HepG2 (cell line): ENCODE results near the gene FAM81B. TPM values are rescaled to one million over a fixed set of nuclear protein-coding genes. Genes with fewer than 3 reads are reported as not detected.

Experiments used
- ATAC-seq: fragments of 200-7000 bp; cut with Tn5 transposase; 3 replicates; pipeline ENCODE4 v1.9.1; 2020; ENCODE audit warnings: mild to moderate bottlenecking, moderate library complexity
- BruUV-seq: library from RNA; stranded (reverse); fragments of 400-500 nt; replicated peaks from 2 replicates; lab custom pipeline; 2021; lab: Mats Ljungman, UMichigan
- CTCF ChIA-PET: fragments of 300-600 bp; formaldehyde crosslinking; extraction: SDS; loops from one replicate; lab custom pipeline; 2021; ENCODE audit warnings: low total read pairs, inconsistent platforms, low intra/inter-chr PET ratio; lab: Yijun Ruan, JAX
- POLR2A ChIA-PET: fragments of 350-600 bp; sonication (Branson Sonifier 250); formaldehyde crosslinking; loops from one replicate; lab custom pipeline; 2020; ENCODE audit warnings: antibody characterized with exemption, inconsistent platforms; lab: Yijun Ruan, JAX
- DNase-seq: peaks from one replicate; pipeline ENCODE4 v3.0.0-alpha.2; 2015; ENCODE audit warnings: low spot score
- FAIRE-seq: peaks from 3 replicates; lab custom pipeline; 2011; peaks lifted over from hg19 to GRCh38; lab: Jason Lieb, UNC
- H2AFZ ChIP-seq: one replicate; pipeline ENCODE4 v1.6.1; 2011; ENCODE audit warnings: low read length, inconsistent platforms
- H3K27ac ChIP-seq: fragments of 300-600 bp; 3 replicates; pipeline ENCODE4 v1.8.0; 2011; ENCODE audit warnings: mixed run types, mild to moderate bottlenecking, mixed read lengths, low read length, inconsistent platforms; ENCODE audit not compliant: insufficient read depth; ENCODE audit errors: extremely low read length
- H3K27me3 ChIP-seq, 2 experiments: fragments of 200-600 bp in 1 of 2; 2 replicates in 1 of 2; 3 replicates in 1 of 2; pipeline versions ENCODE4 v1.6.0 to v1.8.0; 2011; ENCODE audit warnings: low read length in 2 of 2, mild to moderate bottlenecking in 2 of 2, moderate library complexity in 2 of 2, inconsistent platforms in 1 of 2; ENCODE audit not compliant: insufficient read depth in 2 of 2, control insufficient read depth in 1 of 2
- H3K36me3 ChIP-seq, 2 experiments: fragments of 200-600 bp in 1 of 2; replicated peaks in 1 of 2; 2 replicates in 1 of 2; 3 replicates in 1 of 2; pipeline versions ENCODE4 v1.5.1 to v1.8.0; 2011; ENCODE audit warnings: low read length in 2 of 2, inconsistent platforms in 1 of 2; ENCODE audit not compliant: insufficient read depth in 2 of 2, control insufficient read depth in 1 of 2
- H3K4me1 ChIP-seq: 2 replicates; pipeline ENCODE4 v1.5.1; 2012; ENCODE audit warnings: low read length, inconsistent platforms; ENCODE audit not compliant: insufficient read depth
- H3K4me2 ChIP-seq: 2 replicates; pipeline ENCODE4 v1.6.0; 2011; ENCODE audit warnings: low read depth, low read length, inconsistent platforms
- H3K4me3 ChIP-seq, 3 experiments: fragments of 200-600 bp in 1 of 3; sonication (generic), shearing (Covaris generic) in 1 of 3; replicated peaks in 1 of 3; 2 replicates each; pipeline ENCODE4 v1.5.1; 2011 to 2016; ENCODE audit warnings: low read length in 3 of 3, inconsistent platforms in 2 of 3, low read depth in 2 of 3, mild to moderate bottlenecking in 2 of 3, control low read depth in 1 of 3, mixed read lengths in 1 of 3; ENCODE audit not compliant: insufficient read depth in 1 of 3
- H3K79me2 ChIP-seq: one replicate; pipeline ENCODE4 v1.6.1; 2011; ENCODE audit warnings: low read length, inconsistent platforms; ENCODE audit not compliant: insufficient read depth
- H3K9ac ChIP-seq: 2 replicates; pipeline ENCODE4 v1.6.0; 2011; ENCODE audit warnings: mild to moderate bottlenecking, low read depth, low read length, inconsistent platforms; ENCODE audit not compliant: insufficient read depth
- H3K9me3 ChIP-seq: 2 replicates; pipeline ENCODE4 v1.5.1; 2012; ENCODE audit warnings: mild to moderate bottlenecking, low read length
- H4K20me1 ChIP-seq: 2 replicates; pipeline ENCODE4 v1.6.0; 2011; ENCODE audit warnings: inconsistent platforms, mild to moderate bottlenecking, low read length, moderate library complexity; ENCODE audit not compliant: insufficient read depth
- FOSL2 ChIP-seq: sonication (generic); formaldehyde crosslinking; IDR thresholded peaks from 2 replicates; pipeline ENCODE4 v1.4.0; 2020; ENCODE audit warnings: missing genetic modification reagents
- ZBTB33 ChIP-seq: sonication (generic); formaldehyde crosslinking; IDR thresholded peaks from 2 replicates; pipeline ENCODE4 v1.4.0; 2020; ENCODE audit warnings: missing genetic modification reagents
- ZFP1 ChIP-seq: IDR thresholded peaks from 2 replicates; pipeline ENCODE4 v1.6.1; 2016
- ZNF18 ChIP-seq: sonication (generic); formaldehyde crosslinking; IDR thresholded peaks from 2 replicates; pipeline ENCODE4 v1.8.0; 2022; ENCODE audit warnings: mild to moderate bottlenecking, missing genetic modification reagents; ENCODE audit not compliant: insufficient replicate concordance
- ZNF263 ChIP-seq: sonication (generic); formaldehyde crosslinking; IDR thresholded peaks from 2 replicates; pipeline ENCODE4 v1.4.0; 2020; ENCODE audit warnings: missing genetic modification reagents
- WGBS: methylation state at CpG from one replicate; pipeline ENCODE4 v1.1.6; 2017; ENCODE audit warnings: low lambda C conversion rate; 5-methylcytosine and 5-hydroxymethylcytosine counted together
- in situ Hi-C: cut with HindIII; loops from 2 replicates; pipeline ENCODE4 v1.10.0; 2017; ENCODE audit warnings: low pct_unique_long_range_greater_than_20kb; ENCODE audit not compliant: extremely low pct_ligation_motif_present
- intact Hi-C: fragments of 100-400 bp; cut with micrococcal nuclease; formaldehyde crosslinking; loops from one replicate; pipeline ENCODE4 v1.10.0; 2022; ENCODE audit not compliant: unreplicated experiment
- polyA plus RNA-seq, 8 experiments: library from polyadenylated mRNA; depleted of rRNA in 3 of 8; stranded (reverse) in 7 of 8; unstranded in 1 of 8; fragments of >200 nt; fragmentation: Illumina TruSeq in 4 of 8; extraction: Trizol in 4 of 8; gene quantifications; 2 replicates each; pipeline versions ENCODE4 v1.2.1 to v1.2.3, GENCODE V29; 2011 to 2016; ENCODE audit warnings: low read depth in 4 of 8, missing spikeins in 1 of 8, mixed read lengths in 1 of 8; ENCODE audit not compliant: insufficient read depth in 1 of 8
- total RNA-seq, 5 experiments: library from RNA; depleted of rRNA; stranded (reverse); fragments of >200 nt; fragmentation: Illumina TruSeq; extraction: Trizol; gene quantifications; 2 replicates each; pipeline ENCODE4 v1.2.3, GENCODE V29; 2016; ENCODE audit warnings: low read depth in 1 of 5

The FAM81B gene
- total and polyA plus RNA-seq, 2 of the 13 experiments (the other 11 are each of a cell fraction or from before 2014, with no cell fraction given) = not detected

GRCh38 chr5:95417971-95418370 lies 26.8 kb downstream of the FAM81B start:
- TF ChIP-seq FOSL2 = 0 out of 2 replicates have a peak, but pooled peaks have one; percentile 7
- peak; percentile 70 for TF ChIP-seq ZNF18 (CRISPR knock-in tag)
- TF ChIP-seq ZBTB33 = peak; percentile 25; the same call in 1 of the 2 replicates
- TF ChIP-seq ZFP1 (CRISPR knock-in tag) = peak; percentile 39; the same call in 1 of the 2 replicates
- no peak for TF ChIP-seq ZNF263 (CRISPR knock-in tag)
- Histone ChIP-seq H3K4me3 (no peak overlapping the region), H3K27ac (no peak overlapping the region), H3K9ac (no peak overlapping the region), H3K79me2 (no peaks in the 10 kb centered on the region), H3K4me1 (no peaks in the 10 kb centered on the region), H3K27me3 (no peaks in the 10 kb centered on the region), H2AFZ (no peak overlapping the region), H3K4me2 (no peak overlapping the region), H3K36me3 (no peaks in the 10 kb centered on the region), H4K20me1 (no peaks in the 10 kb centered on the region), H3K9me3 (no peaks in the 10 kb centered on the region)
- DNase-seq (no peak), ATAC-seq (no peak; the same call in 2 of the 3 replicates), FAIRE-seq (no peak)
- in situ Hi-C loops (no loop called here), intact Hi-C loops (no loop called here)
- POLR2A ChIA-PET = no interaction called here
- WGBS = 41% methylated on average over 3 of the region's 3 CpGs
- CTCF ChIA-PET = no interaction called here
- no TSS peak for BruUV-seq
